Activated CD8-positive, alpha-beta memory T cell treated with anti-CD3 and anti-CD28 coated beads for 1 hour (primary cell): ENCODE measurements around the gene PRKAG2.

ENCODE experiments used
- DNase-seq, 2 donors: peaks; one replicate each; pipeline ENCODE4 v3.0.0-alpha.2; 2020; ENCODE audit warnings: low read depth in 1 of 2; ENCODE audit errors: extremely low read depth in 1 of 2

PRKAG2 gene

DNA sequence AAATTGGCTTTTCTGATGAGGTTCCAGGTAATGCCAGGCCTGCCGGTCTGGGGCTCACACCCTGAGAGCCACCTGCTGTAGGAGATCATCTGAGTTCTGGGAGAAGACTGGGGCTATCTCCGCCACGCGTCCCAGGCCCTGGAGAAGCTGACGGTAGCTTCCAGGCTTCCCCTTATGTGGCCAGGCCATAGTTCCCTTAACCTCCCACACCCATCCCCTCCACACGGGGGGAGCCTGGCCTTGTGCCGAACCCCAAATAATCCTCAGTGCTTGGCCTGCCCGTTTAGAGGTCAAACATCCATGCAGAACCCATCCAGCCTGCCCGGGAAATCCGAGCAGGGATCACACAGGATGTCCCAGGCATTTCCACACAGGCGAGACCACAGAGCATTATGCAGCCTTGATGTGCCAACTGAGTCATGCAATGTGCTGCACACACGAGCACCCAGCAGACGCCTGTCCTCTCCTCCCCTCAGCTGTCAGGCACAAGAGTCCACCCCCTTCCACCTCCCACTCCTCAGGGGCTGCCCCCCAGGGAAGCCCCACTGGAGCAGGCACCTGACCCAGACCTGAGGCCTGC is 176.2 kb downstream of the PRKAG2 start:
- no peak for DNase-seq

GRCh38 chr7:151699928-151700319 is 177.0 kb downstream of the PRKAG2 start:
- no peak for DNase-seq

DNA sequence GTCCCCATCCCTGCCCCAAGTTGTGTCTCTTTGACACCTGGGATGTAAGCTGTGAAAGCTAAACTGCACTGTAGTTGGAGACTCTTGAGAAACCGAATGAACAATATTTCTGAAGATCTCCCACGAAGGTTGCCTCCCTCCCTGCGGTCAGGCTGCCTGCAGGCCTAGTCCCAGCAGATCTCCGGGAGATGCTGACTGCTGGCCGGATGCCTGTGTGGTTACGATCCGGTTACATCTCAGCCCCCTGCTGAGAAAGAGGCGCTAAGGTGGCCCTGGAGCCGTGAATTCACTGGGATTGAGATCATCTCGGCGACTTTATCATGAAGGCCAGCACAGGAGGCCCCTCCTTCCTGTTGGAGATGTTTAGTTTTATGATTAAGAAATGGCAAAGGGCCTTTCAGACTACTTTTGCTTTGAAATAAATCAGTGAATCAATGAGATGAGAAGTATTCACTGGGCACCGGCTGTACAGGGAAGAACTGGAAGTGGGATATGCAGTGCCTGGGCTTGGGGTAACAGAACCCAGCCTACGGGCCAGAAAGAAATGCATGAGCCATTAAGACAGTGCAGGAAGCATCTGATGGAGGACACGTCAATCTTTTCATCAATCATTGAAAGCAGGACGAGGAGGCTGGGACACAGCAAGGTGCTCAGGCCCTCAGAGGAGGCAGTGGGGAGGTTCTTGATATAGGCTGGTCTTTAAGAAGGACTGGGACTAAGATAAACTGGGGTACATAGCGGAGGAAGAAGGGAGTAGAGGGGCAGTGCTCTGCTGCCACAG is 177.6 kb downstream of the PRKAG2 start:
- no peak for DNase-seq

- no peak for DNase-seq
Measured at GRCh38 chr7:151697942-151698341, 179.0 kb downstream of the PRKAG2 start.

DNA sequence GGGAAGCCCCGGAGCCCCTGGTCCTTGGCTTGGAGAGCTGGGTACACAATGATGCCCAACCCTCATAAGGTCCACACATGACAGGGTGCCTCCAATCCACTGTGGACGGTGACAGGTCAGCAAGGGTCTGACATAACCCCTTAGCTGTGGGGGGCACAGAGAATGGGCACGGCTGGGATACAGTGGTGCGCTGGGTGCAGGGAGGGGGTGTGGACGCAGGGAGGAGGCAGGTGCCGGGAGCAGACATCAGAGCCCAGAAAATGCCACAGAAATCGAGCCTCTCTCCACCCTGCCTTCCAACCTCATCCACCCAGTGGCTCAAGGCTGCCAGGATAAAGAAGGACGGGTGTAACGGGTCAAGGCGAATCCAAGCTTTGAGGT is 179.4 kb downstream of the PRKAG2 start:
- no peak for DNase-seq

DNA sequence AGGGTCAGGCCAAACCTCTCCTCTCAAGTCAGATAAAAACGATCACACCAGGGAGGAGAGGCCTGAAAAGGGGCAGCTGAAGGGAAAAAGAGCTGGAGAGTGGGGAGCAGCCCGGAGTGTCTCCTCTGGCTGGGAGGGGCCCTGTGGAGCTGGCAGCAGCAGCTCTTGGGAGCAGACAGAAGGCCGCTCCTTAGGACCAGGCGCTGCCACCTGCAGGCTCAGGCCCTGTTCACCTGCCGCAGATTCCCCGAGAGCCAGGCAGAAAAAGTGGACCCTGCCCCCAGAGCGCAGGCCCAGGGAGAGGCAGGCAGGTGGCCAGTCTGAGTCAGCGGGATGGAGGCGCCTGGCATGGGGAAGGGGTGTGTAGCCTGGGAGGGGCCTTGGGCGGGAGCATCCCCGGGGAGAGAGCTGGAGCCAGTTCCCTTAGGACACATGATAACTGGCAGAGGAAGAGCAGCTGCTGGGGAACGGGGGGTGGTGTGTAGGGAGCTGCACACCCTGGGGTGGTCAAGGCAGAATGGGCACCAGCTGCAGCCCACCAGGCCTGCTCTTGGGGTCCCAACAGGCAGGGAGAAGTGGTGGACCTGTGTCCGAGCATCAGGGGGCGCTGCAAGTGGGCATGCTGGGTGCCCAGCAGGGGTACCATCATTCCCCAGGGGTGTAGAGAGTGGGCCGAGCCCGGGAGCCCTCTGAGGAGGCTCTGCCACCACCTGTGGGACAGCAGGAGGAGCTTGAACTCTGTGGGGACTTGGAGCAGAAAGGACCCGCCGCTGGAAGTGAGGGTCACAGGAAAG is 180.0 kb downstream of the PRKAG2 start:
- no peak for DNase-seq

- DNase-seq, result no peak
Measured at GRCh38 chr7:151695951-151696541, 180.9 kb downstream of the PRKAG2 start.

GRCh38 chr7:151694828-151695580 is 181.9 kb downstream of the PRKAG2 start:
- DNase-seq, result no peak

DNA sequence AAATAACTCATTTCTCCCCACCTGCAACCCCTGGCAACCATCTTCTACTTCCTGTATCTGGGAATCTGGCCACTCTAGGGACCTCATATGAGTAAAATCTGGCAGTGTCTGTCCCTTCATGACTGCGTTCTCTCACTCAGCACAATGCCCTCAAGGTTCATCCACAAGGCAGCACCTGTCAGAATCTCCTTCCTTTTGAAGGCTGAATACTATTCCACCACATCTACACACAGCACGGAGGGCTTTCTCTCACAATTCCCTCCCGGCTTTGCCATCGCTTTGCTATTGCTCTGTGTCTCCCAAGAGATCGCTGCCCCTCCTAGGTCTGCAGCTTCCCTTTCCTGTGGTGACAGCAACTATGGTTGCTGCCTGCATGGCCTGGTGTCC is 182.5 kb downstream of the PRKAG2 start:
- DNase-seq, result no peak

GRCh38 chr7:151693140-151693539 is 183.8 kb downstream of the PRKAG2 start:
- no peak for DNase-seq

GRCh38 chr7:151692721-151693120 is 184.2 kb downstream of the PRKAG2 start:
- DNase-seq, result no peak

GRCh38 chr7:151691449-151691848 is 185.5 kb downstream of the PRKAG2 start:
- no peak for DNase-seq

DNA sequence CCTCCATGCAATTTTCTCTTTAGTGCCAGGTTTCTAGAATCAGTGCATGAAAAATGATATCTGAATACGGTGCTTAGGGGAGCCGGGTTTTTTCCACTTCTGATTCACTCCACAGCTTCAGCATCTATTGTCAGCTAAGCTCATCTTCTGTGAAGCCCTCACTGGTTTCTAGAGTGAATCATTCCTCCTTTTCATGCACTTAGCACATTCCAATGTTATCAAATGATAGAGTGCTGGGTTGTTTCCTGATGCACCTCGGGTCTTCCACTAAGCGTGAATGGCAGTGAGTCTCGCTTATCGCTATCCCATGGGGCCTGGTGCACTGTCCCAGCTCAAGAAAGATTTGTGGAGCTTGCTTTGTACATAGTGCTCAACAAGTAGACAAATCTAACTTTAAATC is 186.3 kb downstream of the PRKAG2 start:
- no peak for DNase-seq

DNA sequence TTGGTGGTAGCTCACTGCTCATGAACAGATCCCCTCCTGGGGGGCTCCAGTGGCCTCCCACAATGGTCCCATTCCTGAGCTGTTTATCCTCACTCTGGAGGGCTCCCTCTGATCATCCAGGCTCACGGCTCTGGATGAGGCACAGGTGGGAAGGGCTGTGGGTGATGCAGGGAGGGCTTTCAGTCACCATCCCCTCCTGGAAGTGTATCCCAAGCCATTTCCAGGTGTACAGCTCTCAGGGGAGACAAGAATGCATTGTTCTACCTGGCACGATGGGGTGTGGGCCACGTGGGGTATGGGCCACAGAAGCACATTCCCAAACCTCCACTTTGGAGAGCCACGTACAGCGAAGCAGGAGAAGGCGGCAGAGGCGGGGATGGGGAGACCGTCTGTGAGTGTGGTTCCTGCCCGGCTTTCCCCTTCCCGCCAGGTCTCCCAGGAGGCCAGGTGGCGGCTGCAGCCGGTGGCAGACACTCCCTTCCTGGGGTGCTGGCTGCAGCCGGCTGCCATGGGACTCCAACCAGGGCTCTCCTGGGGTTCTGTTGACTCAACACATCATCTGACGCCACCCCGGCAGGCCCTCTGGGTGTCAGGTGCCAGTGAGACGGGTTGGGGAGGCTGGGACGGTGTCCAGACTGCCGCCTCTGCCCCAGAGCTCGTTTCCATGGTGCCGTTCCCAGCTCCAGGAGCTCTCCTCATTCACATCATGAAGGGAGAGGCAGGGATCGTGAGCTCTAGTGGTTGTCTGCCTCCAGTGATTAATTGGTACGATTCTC is 187.5 kb downstream of the PRKAG2 start:
- no peak for DNase-seq

DNA sequence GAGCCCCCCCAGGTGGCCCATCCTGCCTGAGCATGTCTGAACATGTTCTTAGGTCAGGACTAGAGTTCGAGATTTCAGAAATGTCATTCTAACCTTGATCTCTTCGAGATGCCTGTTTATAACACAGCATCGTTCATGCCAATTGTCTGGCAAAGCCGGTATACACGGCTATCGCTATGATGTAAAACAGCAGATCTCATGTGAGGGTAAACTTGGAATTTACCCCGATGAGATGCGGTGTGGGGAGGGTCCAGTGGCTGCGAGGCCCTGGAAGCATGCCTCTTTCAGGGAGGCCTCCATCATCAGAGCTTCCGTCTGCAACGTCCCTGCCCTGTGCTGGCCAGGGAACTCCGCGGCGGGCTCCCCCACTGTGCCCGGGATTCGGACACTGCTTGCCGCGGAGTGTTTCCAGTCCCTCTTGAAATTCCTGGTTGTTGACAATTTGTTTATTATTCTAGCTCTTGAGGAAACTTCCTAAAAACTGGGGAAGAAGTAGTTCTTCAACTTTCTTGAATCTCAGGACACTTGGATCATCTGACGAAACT is 188.6 kb downstream of the PRKAG2 start:
- no peak for DNase-seq

DNA sequence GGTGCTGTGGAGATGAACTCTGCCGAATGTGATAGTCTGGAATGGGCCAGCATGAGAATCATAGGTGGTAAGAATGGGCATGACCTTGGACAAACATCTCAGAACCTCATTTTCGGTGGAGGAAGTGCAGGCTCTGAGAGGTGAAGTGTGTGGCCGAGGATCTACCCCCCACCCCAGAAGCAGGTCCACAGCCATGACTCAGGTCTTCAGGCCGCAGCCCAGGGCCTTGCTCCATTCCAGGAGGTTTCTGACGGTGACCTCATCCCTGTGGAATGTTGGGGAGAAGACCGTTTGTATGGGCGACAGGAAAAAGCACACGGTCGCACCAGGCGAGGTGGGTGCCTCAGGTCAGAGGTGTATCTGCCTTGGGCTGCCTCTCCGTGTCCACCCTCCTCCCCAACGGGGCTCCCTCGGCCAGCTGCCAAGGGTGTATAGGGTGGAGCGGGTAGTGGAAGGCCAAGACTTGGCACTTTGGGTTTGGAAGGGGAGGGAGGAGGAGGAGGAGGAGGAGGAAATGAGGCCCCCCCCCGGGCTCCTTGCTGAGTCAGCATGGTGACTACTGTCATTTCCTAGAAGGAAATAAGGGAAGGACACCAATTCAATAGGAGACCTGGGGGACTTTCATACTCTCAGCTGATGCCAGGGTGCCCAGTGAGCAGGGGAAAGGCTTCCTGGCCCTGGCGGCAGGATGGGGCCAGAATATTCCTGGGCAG is 189.2 kb downstream of the PRKAG2 start:
- DNase-seq, result no peak

DNA sequence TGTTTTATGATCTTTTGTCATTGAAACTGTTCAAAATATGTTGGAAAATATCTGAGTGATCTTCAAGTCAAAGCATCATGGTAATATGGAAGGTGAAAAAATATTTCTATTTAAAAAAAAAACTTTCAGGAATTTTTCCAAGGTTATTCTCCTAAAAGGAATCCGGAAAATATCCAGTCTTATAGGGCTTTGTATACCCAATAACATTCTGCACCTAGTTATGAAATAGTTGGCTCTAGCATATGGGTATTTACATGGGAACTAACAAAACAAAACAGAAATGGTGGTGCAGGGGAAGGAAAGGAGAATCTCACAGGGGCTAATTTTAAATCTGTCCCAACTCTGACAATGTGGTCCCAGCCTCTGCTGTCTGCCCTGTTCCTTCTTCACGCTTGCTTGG is 190.1 kb downstream of the PRKAG2 start:
- no peak for DNase-seq

- no peak for DNase-seq
Measured at GRCh38 chr7:151686016-151686766, 190.7 kb downstream of the PRKAG2 start.
